ENCODE data around the gene ADCY3. TPM values are rescaled to one million over a fixed set of nuclear protein-coding genes. Genes with fewer than 3 reads are reported as not detected.

Gene ADCY3
- total and polyA plus RNA-seq, 2 of the 4 experiments (the other 2 are of a cell fraction) = 17.4 to 46.1 TPM

- Histone ChIP-seq H3K9me1 (ENCODE audit: insufficient read depth, low read length) (peaks cover 7% of the 10 kb centered on the region), H2BK20ac (ENCODE audit: low read depth, low read length) (no peak overlapping the region), H3K4me2 (ENCODE audit: low read depth, low read length) (no peak overlapping the region), H3K36me3 (ENCODE audit: control insufficient read depth, insufficient read depth, low read length) (peaks cover 46% of the 10 kb centered on the region), H2AK5ac (ENCODE audit: low read depth, low read length) (no peak overlapping the region), H4K8ac (ENCODE audit: low read depth in 2 of 2, low read length in 2 of 2) (no peak overlapping the region), H2AK9ac (replicated peaks; ENCODE audit: low read depth, low read length, poor library complexity) (peak overlapping the region; percentile 61), H3K4me3 (ENCODE audit: insufficient read depth, low read depth, low read length) (no peak overlapping the region), H3K23ac (ENCODE audit: low read depth, low read length) (no peak overlapping the region), H3K9ac (ENCODE audit: low read depth, low read length) (no peak overlapping the region), H2BK15ac (ENCODE audit: low read depth, low read length) (no peak overlapping the region), H3K27ac (ENCODE audit: insufficient read depth, low read length) (no peak overlapping the region), H2AFZ (replicated peaks; ENCODE audit: low read length, poor library complexity) (no peak overlapping the region), H4K91ac (ENCODE audit: insufficient read depth, low read depth, low read length) (no peak overlapping the region), H3K56ac (ENCODE audit: extremely low read depth, insufficient read depth, low read length) (no peak overlapping the region), H3K27me3 (ENCODE audit: control insufficient read depth, insufficient read depth, low read length) (no peaks in the 10 kb centered on the region), H3K4me1 (ENCODE audit: control insufficient read depth, insufficient read depth, low read length) (peaks cover 6% of the 10 kb centered on the region), H4K20me1 (ENCODE audit: insufficient read depth, low read length) (no peaks in the 10 kb centered on the region), H3K4ac (ENCODE audit: low read depth, low read length) (no peak overlapping the region), H3K18ac (ENCODE audit: low read depth, low read length) (no peak overlapping the region), H3K9me3 (ENCODE audit: control insufficient read depth, insufficient read depth, low read length) (no peaks in the 10 kb centered on the region), H3K14ac (replicated peaks; ENCODE audit: low read depth, low read length) (no peak overlapping the region), H3K79me1 (ENCODE audit: low read depth in 1 of 2, low read length in 2 of 2) (peaks cover 11 to 42% of the 10 kb centered on the region in 2 experiments), H2BK5ac (ENCODE audit: low read depth, low read length, poor library complexity, severe bottlenecking) (no peak overlapping the region), H2BK120ac (ENCODE audit: low read depth, low read length) (no peak overlapping the region), H4K5ac (ENCODE audit: low read depth, low read length) (no peak overlapping the region)
- ATAC-seq (ENCODE audit: low read depth) = no peak
- TF ChIP-seq RFX5 (IDR thresholded peaks at IDR 0.05; ENCODE audit: low read depth, low read length) (no peak), SMC3 (IDR thresholded peaks at IDR 0.05; ENCODE audit: low read depth, low read length) (no peak), CTCF (conservative IDR thresholded peaks at IDR 0.05; ENCODE audit: low read depth, low read length) (no peak), POLR2A (IDR thresholded peaks at IDR 0.05; ENCODE audit: low read depth, low read length) (no peak), NFE2L2 (IDR thresholded peaks at IDR 0.05; ENCODE audit: low read depth, low read length) (no peak), FOS (IDR thresholded peaks at IDR 0.05; ENCODE audit: low read depth, low read length) (no peak), RCOR1 (IDR thresholded peaks at IDR 0.05; ENCODE audit: insufficient replicate concordance, low read length) (no peak), BHLHE40 (IDR thresholded peaks at IDR 0.05; ENCODE audit: low read depth, low read length) (no peak)
- TF ChIP-seq, protein P1, sequence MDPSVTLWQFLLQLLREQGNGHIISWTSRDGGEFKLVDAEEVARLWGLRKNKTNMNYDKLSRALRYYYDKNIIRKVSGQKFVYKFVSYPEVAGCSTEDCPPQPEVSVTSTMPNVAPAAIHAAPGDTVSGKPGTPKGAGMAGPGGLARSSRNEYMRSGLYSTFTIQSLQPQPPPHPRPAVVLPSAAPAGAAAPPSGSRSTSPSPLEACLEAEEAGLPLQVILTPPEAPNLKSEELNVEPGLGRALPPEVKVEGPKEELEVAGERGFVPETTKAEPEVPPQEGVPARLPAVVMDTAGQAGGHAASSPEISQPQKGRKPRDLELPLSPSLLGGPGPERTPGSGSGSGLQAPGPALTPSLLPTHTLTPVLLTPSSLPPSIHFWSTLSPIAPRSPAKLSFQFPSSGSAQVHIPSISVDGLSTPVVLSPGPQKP (IDR thresholded peaks at IDR 0.05; ENCODE audit: borderline replicate concordance, low read depth, low read length) = no peak
- no TSS peak for BruUV-seq (replicated peaks)
- WGBS, 2 experiments (ENCODE audit: extremely low coverage in 2 of 2, insufficient read length in 1 of 2) = 89% methylated on average over 4 of the region's 7 CpGs; no CpG with 5 or more reads in 1 of the 2 experiments
- intact Hi-C loops (cut with micrococcal nuclease) (no loop called here), in situ Hi-C loops (cut with MboI; ENCODE audit: low sequenced_read_pairs) (no loop called here), dilution Hi-C loops (cut with HindIII; ENCODE audit: low sequenced_read_pairs, unreplicated experiment) (no loop called here)
- DNase-seq = no peak
- ChIA-PET CTCF (no interaction called here), POLR2A (ENCODE audit: unreplicated experiment) (no interaction called here)
Measured at GRCh38 chr2:24822049-24822706, 97.9 kb downstream of the ADCY3 start.

Measured in IMR-90 (cell line).